Endothelial cell of umbilical vein (primary cell): ENCODE measurements around the gene PSMB9. TPM values are rescaled to one million over a fixed set of nuclear protein-coding genes. Genes with fewer than 3 reads are reported as not detected.

Source experiments
- BruUV-seq: library from RNA; stranded (reverse); fragments of 400-500 nt; replicated peaks from 2 replicates; lab custom pipeline; 2021; lab: Mats Ljungman, UMichigan
- CTCF ChIA-PET: fragments of 300-600, 350-600 bp; sonication (Branson Sonifier 250); formaldehyde crosslinking; loops from one replicate; lab custom pipeline; 2021; ENCODE audit warnings: antibody characterized with exemption, inconsistent platforms; lab: Charles Lee
- POLR2A ChIA-PET: fragments of 300-600, 350-600 bp; sonication (Branson Sonifier 250); formaldehyde crosslinking; loops from one replicate; lab custom pipeline; 2021; ENCODE audit warnings: antibody characterized with exemption, inconsistent platforms; lab: Charles Lee
- DNase-seq: peaks from one replicate; pipeline ENCODE4 v3.0.0-alpha.2; 2011; ENCODE audit warnings: low read depth, low spot score
- FAIRE-seq: peaks from 2 replicates; lab custom pipeline; 2011; peaks lifted over from hg19 to GRCh38; lab: Jason Lieb, UNC
- H2AFZ ChIP-seq: 2 replicates; pipeline ENCODE4 v1.6.0; 2012; ENCODE audit warnings: low read depth, low read length, control low read depth, inconsistent platforms
- H3K27ac ChIP-seq: 2 replicates; pipeline ENCODE4 v1.5.1; 2011; ENCODE audit warnings: low read depth, mild to moderate bottlenecking, control low read depth, low read length, moderate library complexity; ENCODE audit not compliant: insufficient read depth
- H3K27me3 ChIP-seq, 2 experiments: 2 replicates each; pipeline versions ENCODE4 v1.6.0 to v1.6.1; 2011; ENCODE audit warnings: low read length in 2 of 2, mixed read lengths in 1 of 2; ENCODE audit not compliant: control insufficient read depth in 2 of 2, insufficient read depth in 2 of 2
- H3K36me3 ChIP-seq, 2 experiments: 2 replicates in 1 of 2; 3 replicates in 1 of 2; pipeline ENCODE4 v1.5.1; 2011; ENCODE audit warnings: low read length in 2 of 2, mild to moderate bottlenecking in 1 of 2, moderate library complexity in 1 of 2; ENCODE audit not compliant: control insufficient read depth in 2 of 2, insufficient read depth in 2 of 2; ENCODE audit errors: extremely low read depth in 1 of 2
- H3K4me1 ChIP-seq: 3 replicates; pipeline ENCODE4 v1.5.1; 2011; ENCODE audit warnings: mild to moderate bottlenecking, low read length; ENCODE audit not compliant: control insufficient read depth, insufficient read depth; ENCODE audit errors: extremely low read depth
- H3K4me2 ChIP-seq: 2 replicates; pipeline ENCODE4 v1.6.1; 2011; ENCODE audit warnings: low read length, control low read depth, mixed read lengths; ENCODE audit not compliant: insufficient read depth
- H3K4me3 ChIP-seq, 3 experiments: fragments of 200-600 bp in 1 of 3; sonication (generic), shearing (Covaris generic) in 1 of 3; replicated peaks in 1 of 3; 2 replicates each; pipeline ENCODE4 v1.5.1; 2011 to 2016; ENCODE audit warnings: control low read depth in 3 of 3, low read length in 3 of 3, mild to moderate bottlenecking in 2 of 3, inconsistent platforms in 1 of 3, low read depth in 1 of 3, moderate library complexity in 1 of 3; ENCODE audit not compliant: insufficient read depth in 1 of 3
- H3K79me2 ChIP-seq: 2 replicates; pipeline ENCODE4 v1.6.0; 2012; ENCODE audit warnings: low read length, inconsistent platforms; ENCODE audit not compliant: control insufficient read depth, insufficient read depth
- H3K9ac ChIP-seq: replicated peaks from 2 replicates; pipeline ENCODE3; 2011; ENCODE audit warnings: low read length, control low read depth; ENCODE audit not compliant: insufficient read depth; ENCODE audit errors: extremely low read depth
- H3K9me1 ChIP-seq: replicated peaks from 3 replicates; pipeline ENCODE4 v1.6.0; 2011; ENCODE audit warnings: mild to moderate bottlenecking, low read length; ENCODE audit not compliant: control insufficient read depth, insufficient read depth; ENCODE audit errors: extremely low read depth
- H3K9me3 ChIP-seq: replicated peaks from 2 replicates; pipeline ENCODE4 v1.5.1; 2012; ENCODE audit warnings: low read length, inconsistent platforms; ENCODE audit not compliant: control insufficient read depth, insufficient read depth
- H4K20me1 ChIP-seq: replicated peaks from 2 replicates; pipeline ENCODE3; 2011; ENCODE audit warnings: mild to moderate bottlenecking, low read length; ENCODE audit not compliant: control insufficient read depth, insufficient read depth; ENCODE audit errors: extremely low read depth
- CTCF ChIP-seq, 2 donors: IDR thresholded peaks; 1 replicate in 1 of 2; 2 replicates in 1 of 2; pipeline ENCODE4 v1.5.1; 2011; ENCODE audit warnings: low read length in 2 of 2, mild to moderate bottlenecking in 2 of 2, moderate library complexity in 2 of 2, control low read depth in 1 of 2, inconsistent platforms in 1 of 2, low read depth in 1 of 2; ENCODE audit not compliant: insufficient read depth in 1 of 2; ENCODE audit errors: extremely low read depth in 1 of 2
- EZH2 ChIP-seq: IDR thresholded peaks from 2 replicates; pipeline ENCODE4 v1.6.1; 2012; ENCODE audit warnings: borderline replicate concordance, low read depth, mild to moderate bottlenecking, moderate library complexity, low read length, inconsistent platforms; ENCODE audit not compliant: severe bottlenecking
- FOS ChIP-seq: IDR thresholded peaks from 2 replicates; pipeline ENCODE4 v1.6.1; 2011; ENCODE audit warnings: mild to moderate bottlenecking, low read length, moderate library complexity, borderline replicate concordance; ENCODE audit not compliant: insufficient read depth
- GATA2 ChIP-seq: IDR thresholded peaks from 2 replicates; pipeline ENCODE4 v1.7.0; 2011; ENCODE audit warnings: low read depth, mild to moderate bottlenecking, moderate library complexity, mixed read lengths, low read length; ENCODE audit not compliant: insufficient read length, insufficient read depth
- JUN ChIP-seq: IDR thresholded peaks from 2 replicates; pipeline ENCODE4 v1.6.1; 2011; ENCODE audit warnings: borderline replicate concordance, low read depth; ENCODE audit not compliant: insufficient read length, insufficient read depth
- MAX ChIP-seq: IDR thresholded peaks from 2 replicates; pipeline ENCODE4 v1.6.1; 2011; ENCODE audit not compliant: insufficient read depth, insufficient read length
- MYC ChIP-seq: IDR thresholded peaks from one replicate; pipeline ENCODE4 v1.6.1; 2011; ENCODE audit warnings: mild to moderate bottlenecking, low read depth, low read length
- POLR2A ChIP-seq: IDR thresholded peaks from 2 replicates; pipeline ENCODE4 v1.6.1; 2012; ENCODE audit warnings: low read depth, mild to moderate bottlenecking, control low read depth, low read length
- POLR2AphosphoS5 ChIP-seq: IDR thresholded peaks from 2 replicates; pipeline ENCODE4 v1.6.1; 2012; ENCODE audit warnings: low read depth, mild to moderate bottlenecking, control low read depth, low read length, moderate library complexity; ENCODE audit not compliant: insufficient read depth
- dilution Hi-C: fragments of 300-500 bp; cut with MboI; formaldehyde crosslinking; loops from one replicate; pipeline ENCODE4 v1.15.0; 2019; ENCODE audit warnings: low sequenced_read_pairs; ENCODE audit not compliant: extremely low pct_ligation_motif_present
- intact Hi-C: fragments of 100-400 bp; cut with micrococcal nuclease; formaldehyde crosslinking; loops from one replicate; pipeline ENCODE4 v1.10.0; 2022
- polyA plus RNA-seq, 4 experiments: library from polyadenylated mRNA; depleted of rRNA in 3 of 4; stranded (reverse) in 3 of 4; unstranded in 1 of 4; fragments of >200 nt; gene quantifications; 2 replicates each; pipeline versions ENCODE4 v1.2.1 to v1.2.3, GENCODE V29; 2011 to 2012; ENCODE audit warnings: missing spikeins in 1 of 4
- total RNA-seq: library from RNA; stranded (reverse); gene quantifications from 2 replicates; pipeline ENCODE4 v1.2.3, GENCODE V29; 2021

Gene PSMB9
- total and polyA plus RNA-seq, 2 donors (not counting 3 experiments of a cell fraction or from before 2014, with no cell fraction given) = 6.3 TPM

GRCh38 chr6:32858194-32858593 is 4.2 kb downstream of the PSMB9 start:
- CTCF ChIA-PET = interaction anchor here (1.0 to 8.1 kb wide), 7 partner anchors 10 to 126 kb away, joined by 3 to 274 read pairs (median 5); partner anchors contain the start of gene TAP2
- POLR2A ChIA-PET = no interaction called here
- Histone ChIP-seq H3K9me1 (no peaks in the 10 kb centered on the region), H4K20me1 (no peaks in the 10 kb centered on the region), H3K27ac (no peak overlapping the region), H3K27me3 (peaks cover 2 to 17% of the 10 kb centered on the region in 2 experiments), H3K79me2 (no peaks in the 10 kb centered on the region), H2AFZ (no peak overlapping the region), H3K9me3 (no peaks in the 10 kb centered on the region), H3K9ac (no peak overlapping the region), H3K4me2 (no peak overlapping the region), H3K4me1 (peaks cover 3% of the 10 kb centered on the region), H3K4me3 (no peak overlapping the region), H3K36me3 (no peaks in the 10 kb centered on the region)
- no peak for FAIRE-seq
- intact Hi-C loops = no loop called here
- no TSS peak for BruUV-seq
- dilution Hi-C loops = no loop called here
- no peak for DNase-seq
- TF ChIP-seq MYC = no peak
- TF ChIP-seq POLR2A = no peak
- no peak for TF ChIP-seq MAX
- TF ChIP-seq EZH2 = no peak
- TF ChIP-seq CTCF (IDR thresholded peaks at IDR 0.05; ENCODE audit: extremely low read depth in 1 of 2, insufficient read depth in 1 of 2, low read depth in 1 of 2, low read length in 2 of 2) = no peak
- no peak for TF ChIP-seq GATA2
- no peak for TF ChIP-seq POLR2AphosphoS5
- no peak for TF ChIP-seq JUN
- no peak for TF ChIP-seq FOS
